Measurements from ENCODE around the gene HCN2. TPM values are rescaled to one million over a fixed set of nuclear protein-coding genes. Genes with fewer than 3 reads are reported as not detected.

The HCN2 gene
- total RNA-seq = under 1 TPM; 0.67 to 0.69 TPM

GRCh38 chr19:589693-590395 is at the start of gene HCN2:
Gene HCN2, plus strand, starts transcription at chr19:589881. Its CDS starts 65 bp downstream, at chr19:589946.

GRCh38 chr19:543910-544608 is 45.6 kb upstream of the HCN2 start, which contains the start of gene GZMM:
Gene GZMM, plus strand, starts transcription at chr19:544053. Its CDS starts 19 bp downstream, at chr19:544072.

GRCh38 chr19:572140-572742 is 17.4 kb upstream of the HCN2 start, which contains the start of gene BSG:
Gene BSG, plus strand, starts transcription at chr19:572596. Its CDS starts 39 bp downstream, at chr19:572635.

GRCh38 chr19:633068-633785 is 43.5 kb downstream of the HCN2 start, which contains the start of gene POLRMT:
Gene POLRMT, minus strand, starts transcription at chr19:633537. Its CDS starts 25 bp downstream, at chr19:633512.

GRCh38 chr19:639253-640160 is 49.8 kb downstream of the HCN2 start, which contains the start of gene FGF22:
Gene FGF22, plus strand, starts transcription at chr19:639879. Its CDS starts 47 bp downstream, at chr19:639926.

DNA sequence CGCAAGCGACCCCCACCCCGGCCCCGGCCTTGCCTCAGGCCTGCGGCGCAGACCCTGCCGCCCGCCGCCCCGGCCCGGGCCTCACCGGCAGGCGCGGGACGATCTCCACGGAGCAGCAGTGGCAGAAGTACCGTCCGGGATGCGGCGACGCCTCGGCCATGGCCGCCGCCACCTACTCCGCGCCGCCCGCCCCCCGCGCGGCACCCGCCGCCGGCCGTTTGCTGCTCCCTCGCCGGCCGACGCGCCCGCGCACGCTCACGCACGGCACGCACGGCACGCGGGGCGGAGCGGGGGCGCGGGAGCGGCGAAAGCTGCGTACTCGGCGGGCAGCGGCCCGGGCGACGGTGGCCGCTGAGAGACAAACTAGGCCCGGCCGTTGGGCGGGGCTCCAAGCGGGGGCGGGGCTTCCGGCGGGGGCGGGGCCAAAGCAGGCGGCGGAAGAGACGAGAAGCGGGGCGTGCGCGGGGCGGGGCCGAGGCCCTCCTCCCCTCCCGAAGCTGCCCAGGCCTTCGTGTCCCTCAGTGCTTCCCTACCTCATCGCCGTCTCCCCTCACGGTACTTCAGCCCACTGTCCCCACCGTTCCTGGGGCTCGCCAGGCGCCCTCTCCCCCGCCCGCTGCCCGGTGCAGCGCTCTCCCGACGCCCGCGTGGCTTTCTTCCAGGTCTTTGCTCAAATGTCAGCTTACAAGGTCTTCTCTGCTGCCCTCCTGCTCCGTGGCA is 73.4 kb downstream of the HCN2 start, which contains the start of gene RNF126:
Gene RNF126, minus strand, starts transcription at position 253 of the 720 bp plus-strand sequence. Its CDS starts 93 bp downstream, at position 160.

Other genes with a start within 250 kb of the HCN2 start
- 1 to 10 TPM; 7.2 to 8.0 TPM for gene MIER2, start 245.1 kb upstream of the HCN2 start, total RNA-seq
- not detected for gene C2CD4C, start 180.7 kb upstream of the HCN2 start, total RNA-seq
- gene SHC2, start 128.8 kb upstream of the HCN2 start, total RNA-seq = 1 to 10 TPM in 1 of 2 donors, not detected in 1; 1.0 TPM
- gene MADCAM1, start 93.4 kb upstream of the HCN2 start, total RNA-seq = under 1 TPM; under 0.01 to 0.33 TPM
- gene TPGS1, start 82.4 kb upstream of the HCN2 start, total RNA-seq = 10 to 100 TPM; 31.0 to 31.7 TPM
- gene CDC34, start 58.1 kb upstream of the HCN2 start, total RNA-seq = 10 to 100 TPM; 34.4 to 60.3 TPM
- not detected for gene GZMM, start 45.8 kb upstream of the HCN2 start, total RNA-seq
- gene BSG, start 17.3 kb upstream of the HCN2 start, total RNA-seq = 100 to 1,000 TPM; 294 to 345 TPM
- gene POLRMT, start 43.7 kb downstream of the HCN2 start, total RNA-seq = 10 to 100 TPM; 23.4 to 38.0 TPM
- not detected for gene FGF22, start 50.0 kb downstream of the HCN2 start, total RNA-seq
- 10 to 100 TPM; 53.3 to 78.6 TPM for gene RNF126, start 73.3 kb downstream of the HCN2 start, total RNA-seq
- gene FSTL3, start 86.5 kb downstream of the HCN2 start, total RNA-seq = 10 to 100 TPM; 18.6 to 54.0 TPM
- gene PRSS57, start 105.6 kb downstream of the HCN2 start, total RNA-seq = not detected
- 10 to 100 TPM in 1 of 2 donors, 1 to 10 TPM in 1; 6.0 to 10.3 TPM for gene PALM, start 119.1 kb downstream of the HCN2 start, total RNA-seq
- gene MISP, start 161.2 kb downstream of the HCN2 start, total RNA-seq = not detected
- 100 to 1,000 TPM; 124 to 198 TPM for gene PTBP1, start 207.6 kb downstream of the HCN2 start, total RNA-seq
- gene PLPPR3, start 232.1 kb downstream of the HCN2 start, total RNA-seq = under 1 TPM in 1 of 2 donors, not detected in 1; 0.33 TPM
- gene AZU1, start 238.0 kb downstream of the HCN2 start, total RNA-seq = not detected

Measured in melanocyte of skin (primary cell).